GF-D8 (cell line): ENCODE data around the gene RNF7.
A peak's percentile ranks its signal among the peaks of the same experiment; 100 is the strongest.
"Not testable (repeated sequence)": the region's sequence is repeated elsewhere in the genome, so short reads cannot be mapped to it uniquely, and the experiment has no call there.

Experiments used
- DNase-seq: peaks from one replicate; lab custom pipeline; 2025; lab: John Stamatoyannopoulos, UW

RNF7 gene

DNA sequence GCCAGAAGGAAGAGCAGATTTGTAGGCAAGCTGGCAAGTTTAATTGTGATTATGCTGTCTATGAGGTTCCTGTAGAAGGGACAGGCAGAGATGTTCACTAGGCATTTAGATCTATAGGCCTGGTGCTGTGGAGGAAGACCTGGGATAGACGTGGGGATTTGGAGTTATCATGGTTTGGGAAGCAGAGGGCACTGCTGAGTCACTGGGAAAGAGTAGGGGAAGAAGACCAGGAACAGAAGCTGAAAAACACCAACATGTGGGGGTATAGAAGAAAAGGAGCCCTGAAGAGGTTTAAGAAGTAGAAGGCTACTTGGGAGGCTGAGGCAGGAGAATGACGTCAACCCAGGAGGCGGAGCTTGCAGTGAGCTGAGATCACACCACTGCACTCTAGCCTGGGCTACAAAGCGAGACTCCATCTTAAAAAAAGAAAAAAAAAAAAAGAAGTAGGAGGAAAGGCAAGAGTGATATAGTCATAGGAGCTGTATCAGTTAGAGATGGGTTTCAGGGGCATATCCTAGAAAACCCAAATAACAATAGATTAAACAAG is 44.4 kb downstream of the RNF7 start:
- no peak for DNase-seq

DNA sequence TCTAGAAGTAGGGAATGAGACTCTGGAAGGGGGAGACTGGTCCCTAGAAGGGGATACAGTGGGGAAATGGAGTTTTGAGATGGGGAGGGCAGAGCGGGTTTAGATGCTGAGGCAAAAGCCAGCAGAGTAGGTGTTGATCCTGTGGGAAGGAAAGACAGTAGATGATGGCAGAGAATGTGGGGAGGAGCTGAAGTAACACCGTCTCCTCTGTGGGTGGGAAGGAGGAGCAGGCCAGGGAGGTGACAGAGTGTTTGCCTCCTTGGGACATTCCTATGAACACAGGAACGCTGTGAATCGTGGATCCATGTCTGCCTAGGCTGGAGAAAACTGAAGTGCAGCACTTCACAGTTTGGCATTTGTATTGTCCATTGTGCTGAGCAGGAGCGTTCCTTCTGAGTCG is 45.5 kb downstream of the RNF7 start:
- DNase-seq: no peak

DNA sequence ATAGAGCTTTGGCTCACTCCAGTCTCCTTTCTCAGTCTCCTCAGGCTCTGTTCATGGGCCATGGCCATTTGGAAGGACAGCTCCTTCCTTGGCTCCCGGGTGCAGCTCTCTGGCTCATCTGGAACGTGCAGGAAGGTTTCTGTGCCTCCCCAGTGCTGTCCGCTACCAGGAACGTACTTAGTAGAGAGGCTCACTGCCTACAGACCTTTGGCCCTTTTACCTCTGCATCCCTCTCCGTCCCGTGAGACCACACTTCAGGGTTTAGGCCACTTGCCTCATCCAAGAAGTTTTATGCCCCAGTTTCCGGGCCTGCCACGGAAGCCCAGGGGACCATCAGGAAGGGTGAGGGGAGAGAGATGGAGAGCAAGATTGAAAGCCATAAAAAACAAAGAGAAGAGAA is 46.0 kb downstream of the RNF7 start:
- DNase-seq: no peak

DNA sequence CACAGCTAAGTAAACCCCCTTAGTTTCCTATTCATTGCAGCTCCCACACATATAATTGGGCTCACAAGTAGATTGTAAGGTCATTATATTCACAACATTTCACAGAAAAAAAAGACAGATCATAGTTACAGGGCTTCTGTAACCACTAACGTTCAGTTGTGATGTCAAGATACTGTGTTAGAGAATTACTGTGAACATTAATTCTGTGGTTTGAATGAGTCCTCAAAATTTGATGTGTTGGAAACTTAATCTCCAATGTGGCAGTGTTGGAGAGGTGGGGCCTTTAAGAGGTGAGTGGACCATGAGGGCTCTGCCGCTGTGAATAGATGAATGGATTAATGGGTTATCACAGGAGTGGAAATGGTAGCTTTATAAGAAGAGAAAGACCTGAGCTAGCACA is 46.4 kb downstream of the RNF7 start:
- DNase-seq: no peak

DNA sequence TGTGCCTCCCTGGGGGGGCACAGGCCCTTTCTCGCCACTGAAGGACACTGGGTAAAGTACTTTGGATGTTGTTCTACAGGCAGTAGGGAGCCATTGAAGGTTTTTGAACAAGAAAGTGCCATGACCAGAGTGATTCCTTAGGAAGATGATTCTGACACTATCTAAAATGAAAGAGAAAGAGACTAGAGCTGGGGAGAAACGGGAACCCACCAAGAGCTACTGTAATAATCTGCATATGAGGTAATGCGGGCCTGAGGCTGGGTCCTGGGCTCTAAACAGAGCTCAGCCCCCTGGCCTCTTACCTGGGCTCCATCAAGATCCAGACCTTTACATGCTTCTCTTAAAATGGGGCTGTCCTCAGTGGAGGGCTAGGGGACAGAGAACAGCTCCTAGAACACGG is 50.1 kb downstream of the RNF7 start:
- no peak for DNase-seq

DNA sequence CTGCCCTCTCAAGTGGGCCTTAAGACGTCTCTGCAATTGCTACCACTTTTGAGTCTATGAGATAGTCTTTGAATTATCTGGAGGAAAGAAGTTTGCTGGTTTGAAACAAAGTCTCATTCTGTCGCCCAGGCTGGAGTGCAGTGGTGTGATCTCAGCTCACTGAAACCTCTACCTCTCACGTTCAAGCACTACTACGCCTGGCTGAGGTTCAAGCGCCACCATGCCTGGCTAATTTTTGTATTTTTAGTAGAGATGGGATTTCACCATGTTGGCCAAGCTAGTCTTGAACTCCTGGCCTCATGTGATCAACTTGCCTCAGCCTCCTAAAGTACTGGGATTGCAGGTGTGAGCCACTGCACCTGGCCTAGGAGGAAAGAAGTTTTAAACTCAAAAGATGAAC is 50.7 kb downstream of the RNF7 start:
- DNase-seq: not testable (repeated sequence)

DNA sequence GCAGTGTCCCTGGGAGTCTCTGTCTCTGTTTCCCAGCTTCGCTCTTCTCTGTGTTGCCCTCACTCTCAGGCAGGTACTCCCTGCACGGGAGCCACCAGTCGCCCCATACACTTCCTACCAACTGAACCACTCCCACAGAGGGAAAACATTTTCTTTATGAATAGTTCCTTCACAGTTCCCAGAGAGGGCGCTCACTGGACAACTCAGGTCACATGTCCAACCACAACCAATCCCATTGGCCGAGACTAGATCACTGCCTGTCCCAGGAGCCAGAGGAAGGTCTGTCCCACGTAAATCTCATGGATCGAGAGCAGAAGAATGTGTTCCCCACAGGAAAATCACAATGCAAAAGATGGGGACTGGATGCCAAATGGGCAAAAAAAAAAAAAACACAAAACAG is 51.2 kb downstream of the RNF7 start:
- no peak for DNase-seq

DNA sequence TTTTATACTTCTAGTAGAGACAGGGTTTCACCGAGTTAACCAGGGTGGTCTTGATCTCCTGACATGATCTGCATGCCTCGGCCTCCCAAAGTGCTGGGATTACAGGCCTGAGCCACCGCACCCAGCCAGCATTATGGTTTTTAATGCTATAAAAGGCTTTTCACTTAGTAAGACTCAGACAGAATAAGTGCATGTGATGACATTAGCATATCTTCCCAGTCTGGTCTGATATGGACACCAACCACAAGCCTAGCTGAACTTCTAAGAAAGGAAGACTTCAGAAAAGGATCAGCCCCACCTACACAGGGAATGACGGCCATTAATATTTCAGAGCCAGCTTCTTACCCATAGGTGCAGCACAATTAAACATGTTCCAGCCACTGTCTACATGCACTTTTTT is 52.1 kb downstream of the RNF7 start:
- no peak for DNase-seq

DNA sequence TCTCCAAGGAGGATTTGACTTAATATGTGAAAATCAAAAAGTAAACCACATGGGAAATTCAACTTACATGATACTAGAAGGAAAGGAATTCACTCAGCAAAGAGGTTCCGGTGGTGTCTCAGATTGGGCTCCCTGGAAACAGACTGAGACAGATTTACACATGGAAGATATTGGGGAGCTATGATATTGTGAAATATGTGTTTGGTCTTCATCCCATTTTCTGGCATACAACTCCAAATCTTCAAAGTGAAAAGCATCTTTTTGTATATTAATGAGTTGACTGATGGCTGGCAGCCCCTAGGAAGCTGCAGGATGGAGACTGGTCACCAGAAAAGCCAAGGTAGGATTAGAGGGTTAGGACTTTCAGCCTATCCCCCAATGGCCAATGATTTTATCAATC is 54.4 kb downstream of the RNF7 start:
- no peak for DNase-seq

DNA sequence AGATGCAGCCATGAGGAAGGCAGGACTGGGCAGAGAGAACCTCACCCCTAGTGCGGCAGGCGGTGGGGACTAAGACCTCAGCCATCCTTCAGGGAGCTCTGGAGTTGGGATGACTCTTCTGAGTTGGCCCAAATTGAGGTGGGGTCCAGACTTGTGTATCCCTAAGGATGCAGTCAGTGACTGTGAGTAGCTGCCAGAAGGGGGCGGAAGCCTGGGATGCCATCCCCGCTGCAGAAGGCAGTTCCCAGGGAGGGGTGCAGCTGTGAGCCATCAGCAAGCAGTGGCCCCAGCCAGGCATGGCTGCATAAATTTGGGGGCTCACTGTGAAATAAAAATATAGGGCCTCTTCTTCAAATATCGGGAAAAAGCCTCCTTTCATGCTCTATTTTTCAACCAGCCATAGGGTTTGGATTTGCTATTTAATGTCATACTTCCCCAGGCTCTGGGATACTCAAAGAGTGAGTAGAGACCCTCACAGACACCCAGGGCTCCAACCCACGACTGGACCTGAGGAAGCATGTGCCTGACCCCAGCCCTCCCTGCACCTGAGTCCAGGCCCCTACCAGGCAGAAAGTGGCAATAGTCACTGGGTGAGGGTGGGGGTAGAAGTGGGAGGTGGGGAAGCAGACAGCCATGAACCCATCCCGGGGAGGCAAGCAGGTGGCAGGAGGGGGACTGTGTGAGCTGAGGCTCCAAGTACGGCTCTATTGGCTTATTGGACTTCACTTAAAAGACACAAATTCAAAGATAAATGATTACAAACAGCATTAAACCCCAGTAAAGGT is 55.6 kb downstream of the RNF7 start:
- DNase-seq: no peak

DNA sequence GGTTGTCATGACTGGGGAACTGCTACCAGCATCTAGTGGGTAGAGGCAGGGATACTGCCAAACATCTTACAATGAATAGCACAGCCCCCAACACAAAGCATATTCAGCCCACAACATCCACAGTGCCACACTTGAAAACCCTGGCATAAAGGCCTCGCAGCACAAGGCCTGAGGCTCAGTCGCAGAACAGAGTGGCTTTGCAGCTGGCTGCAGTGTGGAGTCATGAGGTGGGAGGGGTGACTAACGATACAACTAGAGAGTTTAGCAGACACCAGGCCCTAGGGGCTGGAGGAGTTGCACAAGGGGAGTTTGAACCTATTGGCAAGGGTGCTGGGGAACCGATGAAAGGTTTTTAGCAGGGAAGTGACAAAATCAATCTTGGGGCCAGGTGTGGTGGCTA is 57.2 kb downstream of the RNF7 start:
- DNase-seq: no peak

DNA sequence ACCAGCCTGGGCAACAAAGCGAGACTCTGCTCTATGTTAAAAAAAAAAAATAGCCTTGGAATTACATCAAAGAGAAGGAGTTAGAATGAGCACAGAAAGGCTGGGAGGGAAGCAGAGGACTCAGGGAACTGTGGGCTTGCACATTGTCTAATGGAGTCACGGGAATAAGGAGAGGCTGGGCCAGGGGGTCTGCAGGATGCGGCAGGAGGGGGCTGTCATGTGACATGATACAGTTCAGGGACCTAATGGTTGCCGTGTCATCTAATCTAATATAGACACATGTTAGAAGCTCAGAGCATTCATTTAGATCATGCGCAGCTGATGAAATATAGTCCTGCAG is 57.6 kb downstream of the RNF7 start:
- no peak for DNase-seq

DNA sequence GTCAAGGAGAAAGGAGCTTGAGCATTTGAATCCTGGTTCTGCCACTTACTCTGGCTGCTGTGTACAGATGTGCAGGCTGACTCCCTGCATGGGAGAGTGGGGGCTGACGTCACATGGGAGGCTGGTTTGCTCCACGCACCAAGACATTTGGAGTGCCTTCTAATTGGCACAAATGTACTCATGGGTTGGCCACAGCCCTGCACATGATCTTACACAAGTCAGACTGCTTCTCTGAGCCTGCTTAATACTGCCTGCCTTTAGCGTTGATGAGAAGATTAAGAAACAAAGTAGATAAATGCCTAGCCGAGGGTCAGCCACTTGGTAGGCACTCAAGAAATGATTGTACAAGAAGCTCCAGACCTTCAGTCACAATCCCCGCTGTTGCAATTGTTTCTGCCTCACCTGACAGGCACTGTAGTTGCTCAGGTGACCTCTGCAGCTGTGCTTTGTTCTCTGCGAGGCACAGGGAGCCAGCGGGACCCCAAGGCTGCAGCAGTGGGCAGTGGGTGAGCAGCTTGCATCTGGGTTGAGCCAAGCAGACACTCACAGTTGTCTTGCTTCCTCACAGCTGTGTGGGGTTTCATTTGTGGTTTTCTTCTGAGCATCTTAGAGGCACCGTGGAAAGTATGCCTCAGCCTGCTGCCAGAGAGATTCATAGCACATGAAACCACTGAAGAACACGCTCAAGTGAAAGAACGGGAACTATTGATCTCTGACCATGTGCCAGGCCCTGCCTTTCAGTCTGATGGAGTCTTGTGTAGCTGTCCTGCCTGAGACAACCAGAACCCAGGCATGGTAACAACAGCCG is 58.2 kb downstream of the RNF7 start:
- peak; percentile 85 for DNase-seq
